CD4-positive, CD25-positive, alpha-beta regulatory T cell (primary cell): Measurements from ENCODE around the gene PDE4D. TPM values are rescaled to one million over a fixed set of nuclear protein-coding genes. Genes with fewer than 3 reads are reported as not detected.

Experiments
- ATAC-seq, 2 donors: fragments of 150-1000 bp; cut with Tn5 transposase; one replicate each; pipeline ENCODE4 v1.10.0; 2021; ENCODE audit warnings: low read depth in 2 of 2, moderate number of reproducible peaks in 2 of 2, moderate library complexity in 1 of 2
- DNase-seq, 3 donors: peaks; one replicate each; pipeline versions ENCODE4 v3.0.0 to v3.0.0-alpha.2; 2012 to 2022; ENCODE audit warnings: mixed read lengths in 1 of 3
- H3K27ac ChIP-seq: one replicate; pipeline ENCODE4 v1.7.0; 2013; ENCODE audit warnings: mild to moderate bottlenecking, low read length; ENCODE audit not compliant: insufficient read depth, poor library complexity, severe bottlenecking
- H3K27me3 ChIP-seq: one replicate; pipeline ENCODE4 v1.7.0; 2013; ENCODE audit warnings: low read length; ENCODE audit not compliant: control insufficient read depth, insufficient read depth
- H3K36me3 ChIP-seq: one replicate; pipeline ENCODE4 v1.7.0; 2013; ENCODE audit warnings: mild to moderate bottlenecking, low read length, moderate library complexity; ENCODE audit not compliant: control insufficient read depth, insufficient read depth
- H3K4me1 ChIP-seq: 2 replicates; pipeline ENCODE4 v1.7.0; 2013; ENCODE audit warnings: mild to moderate bottlenecking, low read length; ENCODE audit not compliant: insufficient read depth, control insufficient read depth, poor library complexity, severe bottlenecking
- H3K4me3 ChIP-seq: one replicate; pipeline ENCODE4 v1.7.0; 2013; ENCODE audit warnings: low read depth, mild to moderate bottlenecking, low read length, moderate library complexity
- H3K9me3 ChIP-seq, 2 experiments: 1 replicate in 1 of 2; 2 replicates in 1 of 2; pipeline ENCODE4 v1.7.0; 2013; ENCODE audit warnings: low read length in 2 of 2, mild to moderate bottlenecking in 1 of 2, moderate library complexity in 1 of 2; ENCODE audit not compliant: control insufficient read depth in 2 of 2
- H3K27ac Mint-ChIP-seq, 3 donors: one replicate each; pipeline ENCODE4 v1.8.0; 2020 to 2022; ENCODE audit warnings: mild to moderate bottlenecking in 3 of 3, mixed read lengths in 3 of 3, moderate library complexity in 2 of 3
- H3K27me3 Mint-ChIP-seq: one replicate; pipeline ENCODE4 v1.8.0; 2022; ENCODE audit warnings: mild to moderate bottlenecking, mixed read lengths
- H3K36me3 Mint-ChIP-seq: one replicate; pipeline ENCODE4 v1.8.0; 2020; ENCODE audit warnings: mixed read lengths
- H3K4me1 Mint-ChIP-seq, 4 donors: one replicate each; pipeline ENCODE4 v1.8.0; 2020 to 2022; ENCODE audit warnings: mixed read lengths in 4 of 4, mild to moderate bottlenecking in 1 of 4
- H3K4me3 Mint-ChIP-seq, 4 donors: one replicate each; pipeline ENCODE4 v1.8.0; 2020 to 2022; ENCODE audit warnings: mild to moderate bottlenecking in 4 of 4, mixed read lengths in 4 of 4, moderate library complexity in 3 of 4
- H3K9me3 Mint-ChIP-seq, 7 donors: one replicate each; pipeline ENCODE4 v1.8.0; 2020 to 2022; ENCODE audit warnings: mixed read lengths in 7 of 7, mild to moderate bottlenecking in 3 of 7, moderate library complexity in 2 of 7
- polyA plus RNA-seq, 4 donors: library from polyadenylated mRNA; unstranded; fragments of 300-500 nt; fragmentation: Illumina TruSeq; gene quantifications; one replicate each; pipeline ENCODE4 v1.2.3, GENCODE V29; 2021
- total RNA-seq: library from RNA; stranded (reverse); gene quantifications from one replicate; pipeline ENCODE4 v1.2.3, GENCODE V29; 2022

PDE4D gene
- total and polyA plus RNA-seq, 5 donors from 2014 or later: 2.1 to 39.9 (median 4.8) TPM

DNA sequence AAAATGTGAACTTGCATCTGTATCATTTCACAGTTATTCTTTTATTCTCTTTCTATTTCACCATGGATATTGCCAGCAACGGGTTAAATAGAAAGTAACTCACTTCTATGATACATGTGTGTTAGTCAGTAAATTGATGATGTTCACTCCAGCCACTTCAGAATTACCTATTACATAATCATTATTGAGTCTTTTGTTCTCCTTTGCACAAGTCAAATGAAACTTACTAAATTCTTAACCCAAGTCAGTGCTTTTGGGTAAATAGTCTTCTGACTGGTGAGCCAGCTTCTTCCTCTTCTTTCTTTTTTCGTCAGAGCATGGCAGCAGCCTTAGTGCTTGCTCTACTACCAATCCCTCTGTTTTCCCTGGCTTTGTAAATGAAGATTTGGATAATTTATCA is 966.3 kb downstream of the PDE4D start:
- no peak for DNase-seq
- Mint-ChIP-seq H3K36me3 (no peaks in the 10 kb centered on the region), H3K4me3 (no peak overlapping the region), H3K9me3 (peaks cover 0 to 2% (median 0%) of the 10 kb centered on the region in 7 donors), H3K27ac (no peak overlapping the region), H3K4me1 (no peaks in the 10 kb centered on the region), H3K27me3 (peaks cover 9% of the 10 kb centered on the region)
- Histone ChIP-seq H3K4me3 (no peak overlapping the region), H3K9me3 (no peaks in the 10 kb centered on the region), H3K27ac (no peak overlapping the region), H3K36me3 (no peaks in the 10 kb centered on the region), H3K4me1 (no peaks in the 10 kb centered on the region), H3K27me3 (no peaks in the 10 kb centered on the region)
- ATAC-seq: no peak

DNA sequence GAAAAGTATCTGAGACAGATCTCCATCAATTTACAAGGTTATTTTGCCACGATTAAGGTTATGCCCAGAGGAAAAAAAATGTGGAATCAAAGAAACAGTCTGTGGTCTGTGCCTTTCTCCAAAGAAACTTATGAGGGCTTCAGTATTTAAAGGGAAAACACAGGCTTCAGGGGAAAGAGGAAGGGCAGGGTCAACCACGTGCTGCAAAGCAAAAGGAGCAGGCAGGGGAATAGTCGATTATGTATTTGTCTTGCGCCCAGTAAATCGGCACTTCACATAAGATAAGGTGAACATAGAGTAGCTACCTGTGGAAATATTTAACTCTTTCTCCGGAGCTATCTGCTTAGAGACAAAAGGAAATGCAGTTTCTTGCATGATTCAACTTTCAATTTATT is 967.0 kb downstream of the PDE4D start:
- Histone ChIP-seq H3K4me3 (no peak overlapping the region), H3K9me3 (no peaks in the 10 kb centered on the region), H3K27ac (no peak overlapping the region), H3K27me3 (no peaks in the 10 kb centered on the region), H3K4me1 (no peaks in the 10 kb centered on the region), H3K36me3 (no peaks in the 10 kb centered on the region)
- Mint-ChIP-seq H3K4me1 (no peaks in the 10 kb centered on the region), H3K4me3 (no peak overlapping the region), H3K27ac (no peak overlapping the region), H3K36me3 (no peaks in the 10 kb centered on the region), H3K27me3 (peaks cover 3% of the 10 kb centered on the region), H3K9me3 (peaks cover 0 to 2% (median 0%) of the 10 kb centered on the region in 7 donors)
- DNase-seq (no peak), ATAC-seq (no peak)

DNA sequence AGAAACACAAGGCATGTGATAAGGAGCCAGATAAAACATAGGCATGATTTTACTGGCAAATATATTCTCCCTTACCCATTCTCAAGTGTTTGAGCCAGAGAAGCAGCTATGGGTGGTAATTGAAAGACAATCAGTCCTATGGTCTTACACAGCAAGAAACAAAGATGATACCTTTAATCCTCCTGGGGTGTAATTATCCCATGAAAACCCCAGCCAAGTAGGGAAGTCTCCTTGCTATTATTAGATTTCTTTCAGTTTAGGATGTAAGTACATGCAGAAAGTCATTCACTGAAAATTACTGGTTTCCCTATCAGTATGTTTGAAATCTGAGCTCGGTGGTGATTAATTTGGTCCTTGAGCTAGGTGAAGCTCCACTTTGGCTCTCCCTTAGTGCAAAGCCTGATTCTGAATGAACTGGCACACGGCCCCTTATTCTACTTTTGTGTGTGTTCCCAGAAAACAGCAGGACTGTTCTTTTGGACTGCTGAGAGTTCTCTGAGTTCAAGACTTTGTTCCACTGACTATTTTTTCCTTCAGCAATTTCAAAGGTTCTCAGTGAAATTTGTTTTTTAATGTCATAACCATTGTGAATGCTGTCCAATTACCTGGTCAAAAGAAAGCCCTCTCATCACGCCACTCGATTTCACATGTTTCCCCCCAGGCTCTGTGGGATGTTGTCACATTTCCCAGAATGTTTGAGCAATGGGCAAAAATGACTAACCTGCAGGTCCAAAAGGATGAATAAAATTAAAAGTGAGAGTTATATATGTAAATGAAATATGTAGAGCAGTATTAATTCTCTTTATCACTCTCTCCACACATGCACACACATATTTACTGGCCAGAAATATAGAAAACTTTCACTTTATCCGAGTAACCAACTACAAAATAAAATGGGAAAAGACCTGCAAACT is 967.6 kb downstream of the PDE4D start:
- H3K9me3 ChIP-seq: no peaks in the 10 kb centered on the region
- H3K9me3 Mint-ChIP-seq: peaks cover 0 to 2% (median 0%) of the 10 kb centered on the region in 7 donors
- H3K36me3 ChIP-seq: no peaks in the 10 kb centered on the region
- H3K27ac ChIP-seq: no peak overlapping the region
- H3K4me1 Mint-ChIP-seq: no peaks in the 10 kb centered on the region
- ATAC-seq (no peak), DNase-seq (no peak)
- H3K4me3 Mint-ChIP-seq: no peak overlapping the region
- no peaks in the 10 kb centered on the region for H3K4me1 ChIP-seq
- no peak overlapping the region for H3K4me3 ChIP-seq
- no peak overlapping the region for H3K27ac Mint-ChIP-seq
- H3K36me3 Mint-ChIP-seq: no peaks in the 10 kb centered on the region
- no peaks in the 10 kb centered on the region for H3K27me3 Mint-ChIP-seq
- H3K27me3 ChIP-seq: no peaks in the 10 kb centered on the region

DNA sequence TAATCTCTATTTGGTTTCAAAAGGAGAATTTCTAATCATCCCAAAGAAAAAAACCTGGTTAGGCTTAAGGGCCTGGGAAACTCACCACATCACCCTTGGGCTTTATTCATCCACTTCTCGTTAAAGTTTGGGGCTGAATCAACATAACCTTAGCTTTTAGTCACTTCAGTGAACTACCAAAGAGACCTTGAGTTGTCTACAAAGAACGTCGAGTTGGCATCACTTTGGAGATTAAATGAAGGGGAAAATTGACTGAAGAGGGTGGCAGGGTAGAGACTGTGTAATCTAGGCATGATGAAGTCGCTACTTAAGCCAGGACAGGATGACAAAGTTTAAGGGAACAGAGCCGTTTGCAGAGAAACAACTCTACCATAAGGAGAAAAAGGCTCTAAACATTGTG is 969.2 kb downstream of the PDE4D start:
- Histone ChIP-seq H3K27ac (no peak overlapping the region), H3K27me3 (no peaks in the 10 kb centered on the region), H3K4me1 (no peaks in the 10 kb centered on the region), H3K9me3 (no peaks in the 10 kb centered on the region), H3K36me3 (no peaks in the 10 kb centered on the region), H3K4me3 (no peak overlapping the region)
- Mint-ChIP-seq H3K4me3 (no peak overlapping the region), H3K27ac (no peak overlapping the region), H3K4me1 (no peaks in the 10 kb centered on the region), H3K27me3 (no peaks in the 10 kb centered on the region), H3K9me3 (peaks cover 0 to 2% (median 0%) of the 10 kb centered on the region in 7 donors), H3K36me3 (no peaks in the 10 kb centered on the region)
- ATAC-seq: no peak
- no peak for DNase-seq

- Histone ChIP-seq H3K4me1 (no peaks in the 10 kb centered on the region), H3K27me3 (no peaks in the 10 kb centered on the region), H3K36me3 (no peaks in the 10 kb centered on the region), H3K9me3 (no peaks in the 10 kb centered on the region), H3K27ac (no peak overlapping the region), H3K4me3 (no peak overlapping the region)
- no peaks in the 10 kb centered on the region for H3K36me3 Mint-ChIP-seq
- H3K27ac Mint-ChIP-seq: no peak overlapping the region
- H3K4me1 Mint-ChIP-seq: no peaks in the 10 kb centered on the region
- no peak for ATAC-seq
- H3K27me3 Mint-ChIP-seq: peaks cover 3% of the 10 kb centered on the region
- peaks cover 0 to 2% (median 0%) of the 10 kb centered on the region in 7 donors for H3K9me3 Mint-ChIP-seq
- no peak for DNase-seq
- H3K4me3 Mint-ChIP-seq: no peak overlapping the region
These were observed 970.2 kb downstream of the PDE4D start for GRCh38 chr5:58923355-58923754.

GRCh38 chr5:58922461-58923171 is 970.9 kb downstream of the PDE4D start:
- no peak overlapping the region for H3K27ac ChIP-seq
- no peaks in the 10 kb centered on the region for H3K4me1 ChIP-seq
- H3K9me3 ChIP-seq: no peaks in the 10 kb centered on the region
- DNase-seq (no peak), ATAC-seq (no peak)
- peaks cover 0 to 2% (median 0%) of the 10 kb centered on the region in 7 donors for H3K9me3 Mint-ChIP-seq
- H3K4me1 Mint-ChIP-seq: no peaks in the 10 kb centered on the region
- no peaks in the 10 kb centered on the region for H3K36me3 Mint-ChIP-seq
- no peaks in the 10 kb centered on the region for H3K27me3 ChIP-seq
- no peak overlapping the region for H3K4me3 Mint-ChIP-seq
- H3K27me3 Mint-ChIP-seq: peaks cover 4% of the 10 kb centered on the region
- H3K27ac Mint-ChIP-seq: no peak overlapping the region
- no peaks in the 10 kb centered on the region for H3K36me3 ChIP-seq
- H3K4me3 ChIP-seq: no peak overlapping the region

DNA sequence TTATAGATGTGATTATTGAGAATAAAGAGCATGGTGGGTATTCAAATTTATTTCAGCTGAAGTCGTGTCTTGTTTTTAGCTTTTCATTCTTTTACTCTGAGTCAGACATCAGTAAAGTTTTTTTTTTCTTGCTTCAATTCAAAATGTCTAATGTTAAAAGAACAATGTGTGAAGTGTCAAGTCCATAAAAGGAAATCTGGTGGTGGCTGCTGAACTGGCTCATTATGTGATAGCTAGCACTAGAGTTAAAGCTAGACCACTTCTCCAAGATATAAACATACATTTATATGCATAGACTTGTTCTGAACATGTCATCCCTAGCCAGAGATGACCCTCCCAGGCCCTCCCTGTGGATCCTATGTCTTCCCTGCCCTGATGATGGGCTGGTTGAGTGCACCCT is 972.4 kb downstream of the PDE4D start:
- Histone ChIP-seq H3K36me3 (no peaks in the 10 kb centered on the region), H3K4me1 (no peaks in the 10 kb centered on the region), H3K4me3 (no peak overlapping the region), H3K9me3 (no peaks in the 10 kb centered on the region), H3K27me3 (no peaks in the 10 kb centered on the region), H3K27ac (no peak overlapping the region)
- DNase-seq (no peak), ATAC-seq (no peak)
- peaks cover 0 to 2% (median 0%) of the 10 kb centered on the region in 7 donors for H3K9me3 Mint-ChIP-seq
- H3K4me3 Mint-ChIP-seq: no peak overlapping the region
- H3K4me1 Mint-ChIP-seq: no peaks in the 10 kb centered on the region
- no peak overlapping the region for H3K27ac Mint-ChIP-seq
- peaks cover 4% of the 10 kb centered on the region for H3K27me3 Mint-ChIP-seq
- no peaks in the 10 kb centered on the region for H3K36me3 Mint-ChIP-seq
